NCI-H226 (cell line): ENCODE results near the gene MICAL3.

ENCODE experiments used
- DNase-seq: peaks from one replicate; pipeline ENCODE4 v3.0.0-alpha.2; 2015

The MICAL3 gene

GRCh38 chr22:17926516-17926915 is 97.8 kb downstream of the MICAL3 start:
- no peak for DNase-seq

DNA sequence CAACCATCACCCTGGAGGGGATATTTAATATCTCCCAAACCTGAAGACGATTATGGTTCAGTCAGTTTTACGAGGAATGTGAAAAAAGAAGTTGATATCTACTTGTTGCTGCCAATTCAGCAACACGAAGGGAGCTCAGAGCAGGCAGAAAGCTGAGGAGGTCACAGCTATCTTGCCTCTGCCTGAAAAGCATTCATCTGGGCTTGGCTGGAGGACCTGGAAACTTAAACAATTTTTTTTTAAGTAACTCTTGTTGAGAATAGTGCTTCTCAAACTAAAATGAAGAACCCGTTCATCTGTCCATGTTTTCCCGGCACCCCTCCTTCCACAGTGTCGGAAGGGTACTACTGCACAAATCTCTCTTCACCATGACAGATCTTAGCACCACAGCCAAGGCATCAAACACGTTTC is 98.9 kb downstream of the MICAL3 start:
- DNase-seq: no peak

DNA sequence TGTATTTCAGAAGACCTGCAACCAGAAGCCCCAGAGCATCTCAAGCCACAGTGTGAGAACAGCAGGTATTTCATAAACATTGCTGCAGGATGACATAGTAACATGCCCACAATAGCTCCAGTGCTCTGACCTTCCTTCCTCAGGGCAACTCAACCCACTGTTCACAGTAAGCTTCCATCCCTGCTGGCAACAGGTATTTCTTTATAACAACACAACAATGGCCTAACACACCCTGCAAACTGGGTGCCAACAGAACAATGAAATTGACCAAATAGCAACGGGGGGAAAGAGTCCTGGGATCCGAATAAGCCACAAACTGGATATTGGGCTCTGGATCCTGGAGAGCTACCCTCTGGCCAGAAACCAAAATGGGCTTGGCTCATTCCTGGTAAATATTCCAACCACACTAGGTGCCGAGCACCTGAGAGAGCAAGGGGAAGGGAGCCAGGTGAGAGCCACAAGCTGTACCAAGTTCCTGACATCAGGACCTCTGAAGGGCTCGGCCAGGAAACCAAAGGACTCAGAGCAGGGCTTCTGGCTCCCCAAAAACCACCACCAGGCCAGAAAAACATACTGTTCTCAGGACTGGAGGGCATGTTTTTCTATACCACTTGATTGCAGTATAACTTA is 99.5 kb downstream of the MICAL3 start:
- peak; percentile 49 for DNase-seq

GRCh38 chr22:17924076-17924475 is 100.3 kb downstream of the MICAL3 start:
- no peak for DNase-seq

DNA sequence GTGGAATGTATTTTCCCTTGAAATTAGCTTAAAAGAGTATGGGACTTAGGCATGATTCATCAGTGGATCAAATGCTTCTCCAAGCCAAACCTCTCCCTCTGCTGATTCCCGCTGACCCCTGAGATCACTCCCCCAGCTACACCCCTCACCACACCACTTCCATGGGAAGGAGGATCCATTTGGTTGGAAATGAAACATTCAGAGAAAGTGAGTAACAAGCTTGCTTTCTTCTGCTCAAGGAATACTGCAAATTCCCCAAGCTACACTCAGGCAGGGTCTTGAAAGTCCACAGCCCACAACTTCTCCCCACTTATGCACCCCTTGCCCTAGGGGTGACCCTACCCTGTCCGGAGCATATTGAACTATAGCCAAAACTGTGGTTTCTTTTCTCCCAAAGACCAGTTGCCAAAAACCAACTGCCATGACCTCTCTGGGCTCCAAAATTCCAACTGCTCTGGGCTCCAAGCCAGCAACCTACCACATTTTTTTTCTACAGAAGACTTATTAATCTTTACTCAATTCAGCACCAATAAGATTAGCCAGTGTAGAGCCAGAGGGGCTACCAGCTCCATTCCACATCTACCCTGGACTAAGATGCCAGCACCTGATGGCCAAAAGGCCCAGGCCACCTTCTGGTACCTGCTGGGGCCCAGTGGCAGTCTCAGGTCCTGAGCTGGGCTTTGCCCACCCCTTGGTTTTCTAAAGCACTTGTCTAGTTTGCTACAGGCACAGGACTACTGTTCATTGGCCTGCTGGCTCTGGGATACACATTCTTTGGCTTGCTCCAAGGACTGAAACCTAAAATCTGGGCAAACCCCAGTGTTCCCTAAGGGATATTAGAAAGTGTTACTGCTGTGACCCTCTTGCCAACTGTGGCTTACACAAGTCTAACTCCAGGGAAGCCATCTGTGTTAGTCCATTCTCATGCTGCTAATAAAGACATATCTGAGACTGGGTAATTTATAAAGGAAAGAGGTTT is 101.1 kb downstream of the MICAL3 start:
- DNase-seq: peak; percentile 73

DNA sequence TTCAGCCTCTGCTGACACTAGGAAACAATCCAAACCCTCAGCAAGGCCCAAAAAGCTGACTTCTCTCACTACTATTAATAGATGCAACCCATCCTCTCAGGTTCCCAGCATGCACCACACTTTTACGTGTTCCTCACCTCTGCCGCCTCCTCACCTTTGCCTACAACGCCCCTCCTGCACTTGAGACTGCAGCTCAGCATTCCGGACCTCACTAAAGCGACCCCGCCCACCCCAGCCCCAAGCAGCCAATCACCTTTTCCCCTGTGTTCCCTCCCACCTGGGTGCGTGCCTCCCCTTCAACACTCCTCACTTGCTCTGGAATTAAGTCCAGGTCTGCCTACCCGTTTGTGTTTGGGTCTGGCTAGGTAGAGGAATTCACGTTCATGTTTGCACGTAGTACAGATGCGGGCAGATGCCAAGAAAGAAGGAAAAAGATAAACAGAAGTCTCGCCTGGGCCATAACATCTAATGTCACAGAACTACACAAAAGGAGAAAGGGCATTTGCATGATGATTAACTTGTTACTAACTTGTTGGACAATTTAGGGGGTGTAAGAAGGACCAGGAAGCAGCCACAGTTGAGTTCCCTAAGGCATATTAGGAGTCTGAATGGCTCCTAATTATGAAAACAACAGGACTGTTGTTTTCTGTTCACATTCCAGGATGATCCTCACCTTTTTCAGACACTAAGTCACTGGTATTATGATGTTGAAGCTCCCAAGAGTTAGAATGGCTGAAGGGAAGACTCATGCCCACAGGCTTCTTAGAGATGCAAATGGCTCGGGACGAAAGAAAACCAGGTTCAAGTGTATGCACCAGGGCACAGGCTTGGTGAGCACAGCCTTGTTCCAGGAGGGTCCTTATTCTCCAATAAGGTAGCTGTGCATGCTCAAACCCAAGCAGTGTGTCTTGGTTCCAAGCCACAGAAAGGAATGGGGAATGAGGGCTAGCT is 102.2 kb downstream of the MICAL3 start:
- DNase-seq: peak; percentile 42

GRCh38 chr22:17920992-17921650 is 103.2 kb downstream of the MICAL3 start:
- no peak for DNase-seq

- DNase-seq: peak; percentile 27
These were observed 104.2 kb downstream of the MICAL3 start for GRCh38 chr22:17920145-17920605.

GRCh38 chr22:17919276-17920144 is 104.9 kb downstream of the MICAL3 start:
- DNase-seq: no peak

DNA sequence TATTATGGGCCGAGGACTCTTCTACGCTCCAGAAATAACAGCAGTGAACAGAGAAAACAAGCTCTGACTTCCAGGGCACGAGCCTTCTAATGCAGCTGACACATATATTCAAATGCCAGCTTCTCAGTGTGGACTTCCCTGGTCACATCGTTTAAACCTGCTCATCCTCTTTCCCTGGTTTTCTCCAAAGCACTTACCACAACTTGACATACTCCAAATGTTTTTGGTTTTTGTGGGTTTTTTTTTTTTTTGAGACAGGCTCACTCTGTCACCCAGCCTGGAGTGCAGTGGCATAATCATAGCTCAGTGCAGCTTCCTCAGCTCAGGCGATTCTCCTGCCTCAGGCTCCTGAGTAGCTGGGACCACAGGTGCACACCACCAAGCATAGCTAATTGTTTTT is 105.5 kb downstream of the MICAL3 start:
- DNase-seq: no peak

DNA sequence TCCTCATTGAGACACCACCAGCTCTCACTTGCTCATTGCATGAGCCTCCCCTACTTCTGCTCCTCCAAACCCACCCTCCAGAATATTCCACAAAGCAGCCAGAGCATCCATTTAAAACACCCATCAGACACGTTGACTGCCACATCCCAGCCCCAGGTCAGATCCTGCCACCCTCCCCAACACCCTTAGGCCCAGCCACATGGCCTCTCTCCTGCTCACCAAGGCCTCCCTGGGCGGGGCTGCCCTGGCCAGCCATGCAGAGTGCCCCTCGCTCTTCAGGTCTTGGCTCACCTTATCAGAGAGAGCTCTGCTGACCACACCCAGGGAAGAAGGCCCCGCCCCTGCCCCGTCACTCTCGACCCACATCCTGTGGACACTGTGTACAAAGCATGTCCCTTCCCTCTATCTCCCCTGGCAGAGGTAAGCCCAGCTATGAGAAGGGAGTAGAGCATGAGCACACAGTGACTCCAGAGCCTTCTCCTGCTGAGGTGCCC is 106.8 kb downstream of the MICAL3 start:
- no peak for DNase-seq

DNA sequence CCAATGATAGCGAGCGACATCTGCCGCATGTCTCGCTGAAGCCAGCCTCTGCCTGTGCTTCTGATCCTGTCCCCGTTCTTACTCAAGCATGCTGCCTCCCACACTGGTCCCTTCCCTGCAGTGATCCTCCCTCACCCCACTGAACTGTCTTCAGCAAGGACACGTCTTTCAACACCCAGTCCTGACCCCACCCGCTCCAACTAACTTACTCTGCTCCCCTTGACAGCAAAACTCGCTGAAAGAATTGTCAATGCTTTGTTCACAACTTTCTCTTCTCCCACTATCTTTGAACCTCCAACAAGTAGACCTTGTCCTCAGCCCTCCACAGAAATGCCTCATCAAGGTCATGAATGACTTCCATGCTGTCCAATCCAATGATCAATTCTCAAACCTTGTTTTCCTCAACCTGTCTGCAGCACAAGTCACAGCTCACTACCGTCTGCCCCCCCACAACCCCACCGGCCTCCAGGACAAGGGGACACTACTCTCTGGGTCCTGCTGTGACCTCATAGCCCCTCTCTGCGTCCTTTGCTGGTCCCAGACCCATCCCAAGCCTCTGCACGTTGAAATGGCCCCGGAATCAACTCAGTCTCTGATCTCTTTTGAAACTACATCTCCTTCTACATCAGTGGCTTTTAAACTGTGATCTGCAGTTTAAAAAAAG is 108.0 kb downstream of the MICAL3 start:
- DNase-seq: no peak

GRCh38 chr22:17915676-17916075 is 108.7 kb downstream of the MICAL3 start:
- DNase-seq: no peak

- no peak for DNase-seq
These were observed 109.2 kb downstream of the MICAL3 start for GRCh38 chr22:17915188-17915587.

GRCh38 chr22:17914474-17914873 is 109.9 kb downstream of the MICAL3 start:
- no peak for DNase-seq

DNA sequence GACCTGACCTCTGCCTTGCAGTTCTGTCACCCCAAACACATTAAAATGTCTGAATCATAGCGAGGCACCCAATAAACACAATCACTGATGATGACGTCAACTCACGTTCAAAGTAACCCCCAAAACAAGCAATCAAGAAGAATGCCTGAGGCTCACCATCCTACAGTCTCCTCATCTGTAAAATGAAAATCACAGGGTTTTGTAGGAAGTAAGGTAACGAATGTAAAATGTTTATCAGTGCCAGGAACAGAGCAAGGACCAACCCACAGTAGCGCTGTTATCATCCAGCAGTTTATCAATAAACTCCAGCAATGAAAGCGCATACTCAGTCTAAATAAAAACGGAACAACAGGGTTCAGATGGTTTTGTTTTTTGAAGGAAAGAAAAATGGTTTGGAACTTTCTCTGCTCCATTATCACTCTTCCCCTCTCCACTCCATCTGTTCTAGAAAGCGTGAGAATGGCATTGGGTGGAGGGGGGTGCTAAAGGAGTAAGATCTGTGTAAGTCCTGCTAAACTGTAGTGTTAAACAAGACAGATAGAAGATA is 110.5 kb downstream of the MICAL3 start:
- DNase-seq: no peak

- DNase-seq: no peak
These were observed 111.2 kb downstream of the MICAL3 start for GRCh38 chr22:17912945-17913721.

- no peak for DNase-seq
These were observed 112.5 kb downstream of the MICAL3 start for GRCh38 chr22:17911887-17912286.

- no peak for DNase-seq
These were observed 113.1 kb downstream of the MICAL3 start for GRCh38 chr22:17911312-17911705.
